ENCODE results near the gene RHBDF2.

DNA sequence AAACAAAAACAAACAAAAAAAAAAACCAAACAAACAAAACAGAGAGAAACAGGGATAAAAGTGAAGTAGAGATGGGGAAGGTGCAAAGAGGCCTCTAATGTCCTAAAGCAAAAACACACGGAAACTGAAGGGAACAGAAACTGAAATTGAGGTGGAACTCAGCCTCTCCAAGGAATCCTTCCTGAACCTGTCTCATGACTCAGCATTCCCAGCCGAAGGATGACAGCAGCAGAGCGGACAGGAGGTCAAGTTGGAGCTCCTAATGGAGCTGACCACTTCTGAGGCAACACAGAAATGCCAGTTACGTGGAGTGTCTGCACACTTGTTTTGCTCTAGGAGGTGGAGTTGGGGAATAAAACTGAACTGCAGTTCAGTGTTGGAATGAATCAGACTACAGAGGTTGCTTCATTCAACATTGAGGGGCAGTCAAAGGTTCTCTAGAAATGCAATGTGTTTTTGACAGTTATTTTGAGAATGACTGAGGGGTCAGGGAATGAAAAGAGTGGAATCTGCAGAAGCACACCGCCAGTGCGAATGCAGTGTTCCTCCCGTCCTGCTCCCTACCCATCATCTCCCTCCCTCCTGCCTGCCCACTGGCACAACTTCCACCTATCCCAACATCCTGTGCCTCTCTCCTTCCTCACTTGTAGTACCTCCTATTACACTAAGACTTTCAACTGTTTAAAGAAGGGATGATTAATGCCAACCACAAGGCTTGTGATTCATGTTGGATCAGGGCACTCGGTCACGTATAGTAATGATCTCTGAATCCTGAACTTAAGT is 54.6 kb downstream of the RHBDF2 start:
- TF ChIP-seq POLR2A (IDR thresholded peaks at IDR 0.05) (no peak), POLR2AphosphoS5 (IDR thresholded peaks at IDR 0.05) (no peak), EP300 (IDR thresholded peaks at IDR 0.05; ENCODE audit: low read depth) (no peak)
- TF ChIP-seq, protein P1, sequence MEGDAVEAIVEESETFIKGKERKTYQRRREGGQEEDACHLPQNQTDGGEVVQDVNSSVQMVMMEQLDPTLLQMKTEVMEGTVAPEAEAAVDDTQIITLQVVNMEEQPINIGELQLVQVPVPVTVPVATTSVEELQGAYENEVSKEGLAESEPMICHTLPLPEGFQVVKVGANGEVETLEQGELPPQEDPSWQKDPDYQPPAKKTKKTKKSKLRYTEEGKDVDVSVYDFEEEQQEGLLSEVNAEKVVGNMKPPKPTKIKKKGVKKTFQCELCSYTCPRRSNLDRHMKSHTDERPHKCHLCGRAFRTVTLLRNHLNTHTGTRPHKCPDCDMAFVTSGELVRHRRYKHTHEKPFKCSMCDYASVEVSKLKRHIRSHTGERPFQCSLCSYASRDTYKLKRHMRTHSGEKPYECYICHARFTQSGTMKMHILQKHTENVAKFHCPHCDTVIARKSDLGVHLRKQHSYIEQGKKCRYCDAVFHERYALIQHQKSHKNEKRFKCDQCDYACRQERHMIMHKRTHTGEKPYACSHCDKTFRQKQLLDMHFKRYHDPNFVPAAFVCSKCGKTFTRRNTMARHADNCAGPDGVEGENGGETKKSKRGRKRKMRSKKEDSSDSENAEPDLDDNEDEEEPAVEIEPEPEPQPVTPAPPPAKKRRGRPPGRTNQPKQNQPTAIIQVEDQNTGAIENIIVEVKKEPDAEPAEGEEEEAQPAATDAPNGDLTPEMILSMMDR (IDR thresholded peaks at IDR 0.05) = no peak
